HCT116 (cell line): ENCODE data around the gene ESRRB. TPM values are rescaled to one million over a fixed set of nuclear protein-coding genes. Genes with fewer than 3 reads are reported as not detected.

Experiments used
- ATAC-seq: fragments of 200-7000 bp; cut with Tn5 transposase; 2 replicates; pipeline ENCODE4 v1.9.1; 2020; ENCODE audit warnings: mild to moderate bottlenecking, moderate library complexity
- BruUV-seq: library from RNA; stranded (reverse); fragments of 400-500 nt; replicated peaks from 2 replicates; lab custom pipeline; 2021; lab: Mats Ljungman, UMichigan
- CTCF ChIA-PET: fragments of 300-600 bp; sonication (Branson Sonifier 250); formaldehyde crosslinking; loops from one replicate; lab custom pipeline; 2021; ENCODE audit warnings: antibody characterized with exemption; lab: Charles Lee
- POLR2A ChIA-PET: fragments of 300-600, 350-600 bp; sonication (Branson Sonifier 250); formaldehyde crosslinking; loops from one replicate; lab custom pipeline; 2021; ENCODE audit warnings: antibody characterized with exemption; lab: Charles Lee
- RAD21 ChIA-PET, 2 experiments: fragments of 300-600 bp; sonication (Branson Sonifier 250); formaldehyde crosslinking; loops; one replicate each; lab custom pipeline; 2023; ENCODE audit warnings: low total read pairs in 2 of 2; ENCODE audit not compliant: uncharacterized antibody in 2 of 2, unreplicated experiment in 2 of 2, low non-redundant PET in 1 of 2; lab: Charles Lee
- DNase-seq: peaks from one replicate; pipeline ENCODE4 v3.0.0-alpha.2; 2010; ENCODE audit warnings: low read depth, low spot score
- H2AFZ ChIP-seq: fragments of 200-600 bp; shearing (Covaris generic), sonication (generic); 2 replicates; pipeline ENCODE4 v1.6.1; 2017; ENCODE audit warnings: low read depth, mixed run types, mixed read lengths, antibody characterized with exemption, low read length; ENCODE audit not compliant: poor library complexity, severe bottlenecking
- H3K27ac ChIP-seq: 2 replicates; pipeline ENCODE4 v1.5.1; 2012; ENCODE audit warnings: low read depth, low read length
- H3K27me3 ChIP-seq: fragments of 200-600 bp; sonication (generic); 2 replicates; pipeline ENCODE4 v1.6.1; 2016; ENCODE audit warnings: mixed run types, low read length, mixed read lengths; ENCODE audit not compliant: insufficient read depth
- H3K36me3 ChIP-seq, 2 experiments: fragments of 200-500 bp in 1 of 2; fragments of 200-600 bp in 1 of 2; sonication (Bioruptor generic) in 1 of 2; sonication (generic) in 1 of 2; 2 replicates each; pipeline versions ENCODE4 v1.5.1 to v1.6.1; 2014 to 2016; ENCODE audit warnings: low read length in 2 of 2, inconsistent platforms in 1 of 2, mixed read lengths in 1 of 2, mixed run types in 1 of 2; ENCODE audit not compliant: insufficient read depth in 2 of 2, control insufficient read depth in 1 of 2
- H3K4me1 ChIP-seq, 2 experiments: fragments of 200-600 bp in 1 of 2; sonication (generic) in 1 of 2; 2 replicates each; pipeline versions ENCODE4 v1.5.1 to v1.6.1; 2012 to 2017; ENCODE audit warnings: low read length in 2 of 2, inconsistent platforms in 1 of 2, mild to moderate bottlenecking in 1 of 2, mixed read lengths in 1 of 2, mixed run types in 1 of 2, moderate library complexity in 1 of 2; ENCODE audit not compliant: insufficient read depth in 2 of 2, control insufficient read depth in 1 of 2
- H3K4me2 ChIP-seq: fragments of 200-600 bp; sonication (generic); 2 replicates; pipeline ENCODE4 v1.6.1; 2017; ENCODE audit warnings: mixed run types, low read length, mixed read lengths
- H3K4me3 ChIP-seq, 2 experiments: fragments of 200-600 bp in 1 of 2; sonication (generic) in 1 of 2; replicated peaks in 1 of 2; 2 replicates each; pipeline ENCODE4 v1.5.1; 2011 to 2016; ENCODE audit warnings: low read length in 2 of 2, control low read depth in 1 of 2, low read depth in 1 of 2, mild to moderate bottlenecking in 1 of 2, mixed read lengths in 1 of 2, mixed run types in 1 of 2
- H3K79me2 ChIP-seq: fragments of 200-600 bp; sonication (generic); 2 replicates; pipeline ENCODE4 v1.6.1; 2017; ENCODE audit warnings: mild to moderate bottlenecking, mixed run types, low read length, moderate library complexity, mixed read lengths; ENCODE audit not compliant: insufficient read depth
- H3K9ac ChIP-seq: fragments of 200-600 bp; sonication (generic); 2 replicates; pipeline ENCODE4 v1.6.1; 2016; ENCODE audit warnings: low read length, mixed read lengths
- H3K9me2 ChIP-seq: fragments of 200-600 bp; sonication (generic), shearing (Covaris generic); 2 replicates; pipeline ENCODE4 v1.6.1; 2017; ENCODE audit warnings: mixed run types, mild to moderate bottlenecking, moderate library complexity; ENCODE audit not compliant: insufficient read depth
- H3K9me3 ChIP-seq, 2 experiments: fragments of 200-500 bp in 1 of 2; fragments of 200-600 bp in 1 of 2; sonication (Bioruptor generic) in 1 of 2; sonication (generic) in 1 of 2; 2 replicates each; pipeline ENCODE4 v1.6.1; 2014 to 2017; ENCODE audit warnings: low read length in 2 of 2, mixed read lengths in 2 of 2, inconsistent platforms in 1 of 2, low read depth in 1 of 2, mild to moderate bottlenecking in 1 of 2, mixed run types in 1 of 2, moderate library complexity in 1 of 2; ENCODE audit not compliant: control insufficient read depth in 1 of 2, insufficient read depth in 1 of 2
- H4K20me1 ChIP-seq: fragments of 200-600 bp; sonication (generic), shearing (Covaris generic); 2 replicates; pipeline ENCODE4 v1.6.1; 2017; ENCODE audit warnings: mixed run types, mild to moderate bottlenecking, moderate library complexity; ENCODE audit not compliant: insufficient read depth
- CBX3 ChIP-seq: IDR thresholded peaks from 2 replicates; pipeline ENCODE4 v1.6.1; 2012; ENCODE audit warnings: low read depth
- CTCF ChIP-seq, 3 experiments: fragments of 200-600 bp in 1 of 3; sonication (generic) in 1 of 3; IDR thresholded peaks in 2 of 3; conservative IDR thresholded peaks in 1 of 3; 2 replicates each; pipeline ENCODE4 v1.5.1; 2012 to 2017; ENCODE audit warnings: low read depth in 2 of 3, low read length in 2 of 3, antibody characterized with exemption in 1 of 3, borderline replicate concordance in 1 of 3, control low read depth in 1 of 3, mild to moderate bottlenecking in 1 of 3, mixed read lengths in 1 of 3, mixed run types in 1 of 3, moderate library complexity in 1 of 3; ENCODE audit not compliant: insufficient read depth in 1 of 3
- EGR1 ChIP-seq: IDR thresholded peaks from 2 replicates; pipeline ENCODE4 v1.6.1; 2012; ENCODE audit warnings: low read depth
- ELF1 ChIP-seq: IDR thresholded peaks from 2 replicates; pipeline ENCODE4 v1.6.1; 2012; ENCODE audit warnings: low read depth, borderline replicate concordance
- EZH2 ChIP-seq: fragments of 200-600 bp; sonication (generic); IDR thresholded peaks from 2 replicates; pipeline ENCODE4 v1.6.1; 2017; ENCODE audit warnings: antibody characterized with exemption, mixed run types
- EZH2phosphoT487 ChIP-seq: fragments of 200-600 bp; IDR thresholded peaks from 2 replicates; pipeline ENCODE4 v1.6.1; 2018; ENCODE audit warnings: antibody characterized with exemption, borderline replicate concordance
- FOSL1 ChIP-seq: IDR thresholded peaks from 2 replicates; pipeline ENCODE4 v1.6.1; 2012; ENCODE audit warnings: low read depth
- JUND ChIP-seq: IDR thresholded peaks from 2 replicates; pipeline ENCODE4 v1.6.1; 2012
- POLR2A ChIP-seq: IDR thresholded peaks from 2 replicates; pipeline ENCODE4 v1.7.0; 2011; ENCODE audit warnings: borderline replicate concordance; ENCODE audit not compliant: insufficient read depth, insufficient read length; ENCODE audit errors: extremely low read depth
- POLR2AphosphoS5 ChIP-seq: IDR thresholded peaks from 2 replicates; pipeline ENCODE4 v1.6.1; 2011; ENCODE audit warnings: mild to moderate bottlenecking, low read depth, low read length, moderate library complexity
- RAD21 ChIP-seq: IDR thresholded peaks from 2 replicates; pipeline ENCODE4 v1.6.1; 2012; ENCODE audit warnings: low read depth, mild to moderate bottlenecking
- SIN3A ChIP-seq: IDR thresholded peaks from 2 replicates; pipeline ENCODE4 v1.6.1; 2012; ENCODE audit warnings: low read depth
- SP1 ChIP-seq: IDR thresholded peaks from 2 replicates; pipeline ENCODE4 v1.6.1; 2012; ENCODE audit warnings: low read depth
- SRF ChIP-seq: IDR thresholded peaks from 2 replicates; pipeline ENCODE4 v1.6.1; 2012; ENCODE audit warnings: low read depth
- TCF7L2 ChIP-seq: IDR thresholded peaks from 2 replicates; pipeline ENCODE4 v1.7.0; 2011; ENCODE audit warnings: borderline replicate concordance, inconsistent platforms; ENCODE audit not compliant: insufficient read depth, insufficient read length; ENCODE audit errors: extremely low read depth
- ZFX ChIP-seq: fragments of 450-650 bp; IDR thresholded peaks from 2 replicates; pipeline ENCODE4 v1.6.1; 2017
- ZNF274 ChIP-seq: fragments of 200-500 bp; sonication (Bioruptor generic); IDR thresholded peaks from 2 replicates; pipeline ENCODE4 v1.6.1; 2014; ENCODE audit warnings: mild to moderate bottlenecking, low read depth, low read length, inconsistent platforms
- intact Hi-C: fragments of 100-400 bp; cut with micrococcal nuclease; formaldehyde crosslinking; loops from 2 replicates; pipeline ENCODE4 v1.10.0; 2022
- total RNA-seq: library from RNA; stranded (reverse); gene quantifications from one replicate; pipeline ENCODE4 v1.2.1, GENCODE V29; 2021; ENCODE audit not compliant: unreplicated experiment
- TF ChIP-seq, protein P1 (sequence below): IDR thresholded peaks from 2 replicates; pipeline ENCODE4 v1.6.1; 2011; ENCODE audit warnings: mild to moderate bottlenecking, low read length, moderate library complexity; ENCODE audit not compliant: insufficient replicate concordance; ENCODE audit errors: extremely low read depth
- TF ChIP-seq, protein P2 (sequence below): IDR thresholded peaks from 2 replicates; pipeline ENCODE4 v1.6.1; 2012

ESRRB gene
- total RNA-seq, 1 experiment from 2014 or later = 1.9 TPM

DNA sequence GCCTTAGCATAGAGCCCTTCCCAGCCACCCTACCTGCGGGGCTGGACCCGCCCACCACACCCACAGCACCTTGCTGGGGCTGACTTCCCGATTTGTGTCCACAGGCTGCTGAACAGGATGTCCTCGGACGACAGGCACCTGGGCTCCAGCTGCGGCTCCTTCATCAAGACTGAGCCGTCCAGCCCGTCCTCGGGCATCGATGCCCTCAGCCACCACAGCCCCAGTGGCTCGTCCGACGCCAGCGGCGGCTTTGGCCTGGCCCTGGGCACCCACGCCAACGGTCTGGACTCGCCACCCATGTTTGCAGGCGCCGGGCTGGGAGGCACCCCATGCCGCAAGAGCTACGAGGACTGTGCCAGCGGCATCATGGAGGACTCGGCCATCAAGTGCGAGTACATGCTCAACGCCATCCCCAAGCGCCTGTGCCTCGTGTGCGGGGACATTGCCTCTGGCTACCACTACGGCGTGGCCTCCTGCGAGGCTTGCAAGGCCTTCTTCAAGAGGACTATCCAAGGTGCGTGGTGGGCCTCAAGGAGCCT is 63.4 kb downstream of the ESRRB start:
- no peaks in the 10 kb centered on the region for H3K79me2 ChIP-seq
- H3K9ac ChIP-seq = no peak overlapping the region
- H3K27ac ChIP-seq = no peak overlapping the region
- TF ChIP-seq FOSL1 (no peak), SIN3A (no peak), TCF7L2 (no peak), ZNF274 (no peak), EZH2 (no peak), JUND (no peak)
- H3K9me3 ChIP-seq = no peaks in the 10 kb centered on the region
- ATAC-seq (no peak), DNase-seq (no peak)
- H4K20me1 ChIP-seq = no peaks in the 10 kb centered on the region
- H3K27me3 ChIP-seq = no peaks in the 10 kb centered on the region
- intact Hi-C loops = no loop called here
- H3K4me3 ChIP-seq = no peak overlapping the region
- ChIA-PET RAD21 (no interaction called here), CTCF (no interaction called here), POLR2A (no interaction called here)
- no peaks in the 10 kb centered on the region for H3K9me2 ChIP-seq
- no peak overlapping the region for H3K4me2 ChIP-seq
- H2AFZ ChIP-seq = no peak overlapping the region
- H3K4me1 ChIP-seq = no peaks in the 10 kb centered on the region
- no peaks in the 10 kb centered on the region for H3K36me3 ChIP-seq
- BruUV-seq = no TSS peak

- Histone ChIP-seq H3K9me3 (no peaks in the 10 kb centered on the region), H3K9me2 (no peaks in the 10 kb centered on the region), H3K9ac (no peak overlapping the region), H3K4me3 (no peak overlapping the region), H3K4me1 (no peaks in the 10 kb centered on the region), H3K36me3 (no peaks in the 10 kb centered on the region), H3K79me2 (no peaks in the 10 kb centered on the region), H4K20me1 (no peaks in the 10 kb centered on the region), H3K27ac (no peak overlapping the region), H3K27me3 (no peaks in the 10 kb centered on the region), H2AFZ (no peak overlapping the region), H3K4me2 (no peak overlapping the region)
- POLR2A ChIA-PET = no interaction called here
- no peak for DNase-seq
- RAD21 ChIA-PET = no interaction called here
- BruUV-seq = no TSS peak
- intact Hi-C loops = no loop called here
- no peak for ATAC-seq
- CTCF ChIA-PET = no interaction called here
- TF ChIP-seq POLR2A (no peak), EZH2phosphoT487 (no peak), EGR1 (no peak), CTCF (IDR thresholded peaks at IDR 0.05 in 2 of 3, conservative IDR thresholded peaks at IDR 0.05 in 1 of 3; ENCODE audit: borderline replicate concordance in 1 of 3, insufficient read depth in 1 of 3, low read depth in 2 of 3, low read length in 2 of 3) (no peak), SRF (no peak), ZFX (no peak), JUND (no peak), EZH2 (no peak), ELF1 (no peak), SP1 (no peak), ZNF274 (no peak), CBX3 (no peak), RAD21 (no peak), TCF7L2 (no peak), POLR2AphosphoS5 (no peak)
- TF ChIP-seq, protein P1, sequence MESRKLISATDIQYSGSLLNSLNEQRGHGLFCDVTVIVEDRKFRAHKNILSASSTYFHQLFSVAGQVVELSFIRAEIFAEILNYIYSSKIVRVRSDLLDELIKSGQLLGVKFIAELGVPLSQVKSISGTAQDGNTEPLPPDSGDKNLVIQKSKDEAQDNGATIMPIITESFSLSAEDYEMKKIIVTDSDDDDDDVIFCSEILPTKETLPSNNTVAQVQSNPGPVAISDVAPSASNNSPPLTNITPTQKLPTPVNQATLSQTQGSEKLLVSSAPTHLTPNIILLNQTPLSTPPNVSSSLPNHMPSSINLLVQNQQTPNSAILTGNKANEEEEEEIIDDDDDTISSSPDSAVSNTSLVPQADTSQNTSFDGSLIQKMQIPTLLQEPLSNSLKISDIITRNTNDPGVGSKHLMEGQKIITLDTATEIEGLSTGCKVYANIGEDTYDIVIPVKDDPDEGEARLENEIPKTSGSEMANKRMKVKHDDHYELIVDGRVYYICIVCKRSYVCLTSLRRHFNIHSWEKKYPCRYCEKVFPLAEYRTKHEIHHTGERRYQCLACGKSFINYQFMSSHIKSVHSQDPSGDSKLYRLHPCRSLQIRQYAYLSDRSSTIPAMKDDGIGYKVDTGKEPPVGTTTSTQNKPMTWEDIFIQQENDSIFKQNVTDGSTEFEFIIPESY = no peak
- TF ChIP-seq, protein P2, sequence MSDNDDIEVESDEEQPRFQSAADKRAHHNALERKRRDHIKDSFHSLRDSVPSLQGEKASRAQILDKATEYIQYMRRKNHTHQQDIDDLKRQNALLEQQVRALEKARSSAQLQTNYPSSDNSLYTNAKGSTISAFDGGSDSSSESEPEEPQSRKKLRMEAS = no peak
Observed at GRCh38 chr14:76446486-76446885, 70.5 kb downstream of the ESRRB start.
